WI38 (cell line): ENCODE measurements around the gene DENND2D.

Experiments
- H3K4me3 ChIP-seq: 2 replicates; pipeline ENCODE4 v1.5.1; 2011; ENCODE audit warnings: low read depth, mild to moderate bottlenecking, control low read depth, low read length
- TF ChIP-seq, protein P1 (sequence below): IDR thresholded peaks from 2 replicates; pipeline ENCODE4 v1.5.1; 2012; ENCODE audit warnings: low read depth, mild to moderate bottlenecking, control low read depth, low read length

The DENND2D gene

GRCh38 chr1:111200802-111201161 lies 336 bp upstream of the DENND2D start:
- TF ChIP-seq, protein P1, sequence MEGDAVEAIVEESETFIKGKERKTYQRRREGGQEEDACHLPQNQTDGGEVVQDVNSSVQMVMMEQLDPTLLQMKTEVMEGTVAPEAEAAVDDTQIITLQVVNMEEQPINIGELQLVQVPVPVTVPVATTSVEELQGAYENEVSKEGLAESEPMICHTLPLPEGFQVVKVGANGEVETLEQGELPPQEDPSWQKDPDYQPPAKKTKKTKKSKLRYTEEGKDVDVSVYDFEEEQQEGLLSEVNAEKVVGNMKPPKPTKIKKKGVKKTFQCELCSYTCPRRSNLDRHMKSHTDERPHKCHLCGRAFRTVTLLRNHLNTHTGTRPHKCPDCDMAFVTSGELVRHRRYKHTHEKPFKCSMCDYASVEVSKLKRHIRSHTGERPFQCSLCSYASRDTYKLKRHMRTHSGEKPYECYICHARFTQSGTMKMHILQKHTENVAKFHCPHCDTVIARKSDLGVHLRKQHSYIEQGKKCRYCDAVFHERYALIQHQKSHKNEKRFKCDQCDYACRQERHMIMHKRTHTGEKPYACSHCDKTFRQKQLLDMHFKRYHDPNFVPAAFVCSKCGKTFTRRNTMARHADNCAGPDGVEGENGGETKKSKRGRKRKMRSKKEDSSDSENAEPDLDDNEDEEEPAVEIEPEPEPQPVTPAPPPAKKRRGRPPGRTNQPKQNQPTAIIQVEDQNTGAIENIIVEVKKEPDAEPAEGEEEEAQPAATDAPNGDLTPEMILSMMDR, result no peak
- no peak overlapping the region for H3K4me3 ChIP-seq

GRCh38 chr1:111199329-111199728 lies 1.1 kb downstream of the DENND2D start:
- TF ChIP-seq, protein P1, result no peak
- no peak overlapping the region for H3K4me3 ChIP-seq

- TF ChIP-seq, protein P1, result no peak
- H3K4me3 ChIP-seq, result no peak overlapping the region
These were observed 1.6 kb downstream of the DENND2D start for GRCh38 chr1:111198836-111199235.

DNA sequence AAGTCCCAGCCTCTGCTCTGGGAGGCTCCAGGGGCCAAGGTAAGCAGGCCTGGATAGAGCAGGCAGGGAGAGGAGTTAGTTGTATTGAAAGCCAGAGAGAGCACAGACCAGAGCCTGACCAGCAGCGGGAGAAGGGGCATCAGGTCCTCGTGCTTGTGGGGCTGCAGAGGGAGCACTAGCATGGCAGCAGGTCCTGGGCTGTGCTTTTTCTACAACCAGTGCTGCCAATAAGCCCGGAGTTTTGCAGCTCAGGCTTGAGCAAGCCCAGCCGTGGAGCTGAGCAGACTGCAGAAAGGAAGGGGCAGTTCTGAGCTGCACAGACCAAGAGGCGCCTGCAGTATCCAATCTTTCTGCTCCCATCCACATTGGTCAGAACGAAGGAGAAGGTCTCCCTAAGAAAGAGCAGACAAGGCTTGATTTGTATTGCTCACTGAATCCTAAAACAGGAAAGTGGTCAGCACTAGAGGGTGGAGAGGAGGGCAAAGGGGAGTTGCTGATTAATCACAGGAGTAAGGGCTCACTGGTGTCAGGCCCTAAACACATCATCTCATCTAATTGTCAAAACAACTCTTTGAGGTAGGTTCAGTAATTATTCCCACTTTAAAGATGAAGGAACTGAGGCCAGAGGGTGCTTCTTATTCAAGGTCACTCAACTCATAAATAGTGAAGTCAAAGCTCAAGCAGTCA lies 2.7 kb downstream of the DENND2D start:
- TF ChIP-seq, protein P1, result peak; percentile 42; the same call in 1 of the 2 replicates

DNA sequence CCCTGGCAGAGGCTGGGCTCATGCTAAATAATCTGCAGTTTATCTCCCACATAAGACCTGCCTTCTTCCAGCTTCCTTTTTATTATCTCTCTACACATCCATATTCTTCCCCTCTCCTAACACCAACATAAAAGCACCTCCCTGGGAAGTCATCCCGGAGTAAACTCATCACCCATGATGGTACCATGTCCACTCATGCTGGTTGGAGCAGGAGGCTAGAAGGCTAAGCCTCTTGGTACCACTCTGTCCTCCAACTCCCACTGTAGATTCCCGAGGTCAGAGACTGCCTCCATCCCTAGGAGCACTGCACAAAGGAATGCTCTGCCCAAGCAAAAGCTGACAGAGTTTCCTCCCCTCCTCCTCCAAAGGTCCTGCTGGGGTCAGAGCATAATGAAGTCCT lies 4.2 kb downstream of the DENND2D start:
- TF ChIP-seq, protein P1, result no peak
- no peak overlapping the region for H3K4me3 ChIP-seq

More for the DNA sequence above, 2.7 kb downstream of the DENND2D start:
- H3K4me3 ChIP-seq, result no peak overlapping the region

DNA sequence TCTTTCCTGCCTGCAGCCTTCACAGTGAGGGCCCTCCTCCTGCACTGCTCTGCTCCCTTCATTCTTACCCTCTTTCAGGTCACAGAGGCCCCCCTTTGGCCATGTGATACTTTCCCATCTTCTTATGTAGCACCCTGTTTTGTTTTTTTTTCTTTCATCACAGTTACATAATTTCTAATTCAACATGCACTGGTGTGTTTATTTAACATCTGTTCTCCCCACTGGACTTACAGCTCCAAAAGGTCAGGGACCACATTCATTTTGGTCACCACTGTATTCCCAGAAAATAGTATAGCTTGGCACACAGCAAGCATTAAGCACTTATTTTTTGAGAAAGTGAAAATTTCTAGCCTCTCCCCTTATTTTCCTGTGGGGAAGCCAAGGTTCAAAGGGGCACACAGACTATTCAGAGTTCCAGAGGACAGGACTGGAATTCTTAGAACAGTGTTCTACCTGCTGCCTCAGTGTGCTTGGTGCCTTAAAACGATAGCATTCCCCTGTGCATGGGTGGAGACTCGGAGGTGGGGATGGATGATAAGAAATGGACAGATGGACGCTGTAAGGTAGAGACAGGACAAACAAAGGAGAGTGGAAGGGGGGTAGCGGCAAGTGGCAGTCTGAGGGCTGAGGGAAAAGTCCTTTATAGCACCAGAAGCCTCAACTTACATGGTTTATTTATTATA lies 5.3 kb downstream of the DENND2D start:
- H3K4me3 ChIP-seq, result no peak overlapping the region
- TF ChIP-seq, protein P1, result no peak
